CD4-positive, alpha-beta T cell treated with Interleukin-10 for 1 hour (primary cell): ENCODE data around the gene UGP2.
"Not testable (repeated sequence)": the region's sequence is repeated elsewhere in the genome, so short reads cannot be mapped to it uniquely, and the experiment has no call there.

Source experiments
- DNase-seq: peaks from one replicate; pipeline ENCODE4 v3.0.0-alpha.2; 2020

UGP2 gene

DNA sequence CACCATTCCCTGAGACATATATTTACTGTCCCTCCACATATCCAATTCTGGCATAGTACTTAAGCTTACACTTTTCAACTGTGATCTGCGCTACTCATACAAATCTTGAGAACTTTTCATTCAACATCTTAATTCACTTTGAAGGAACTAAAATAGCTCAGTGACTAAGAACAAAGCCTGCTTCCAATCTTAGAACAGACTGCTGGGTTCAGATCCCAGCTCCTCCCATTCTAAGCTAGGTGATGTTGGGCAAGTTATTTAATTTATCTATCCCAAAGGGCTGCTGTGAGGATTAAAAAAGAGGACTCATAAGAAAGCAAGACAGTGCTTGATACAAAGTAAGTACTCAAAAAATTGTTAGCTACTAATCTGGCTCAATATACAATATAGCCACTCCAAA lies 57.9 kb downstream of the UGP2 start:
- DNase-seq, result no peak

- DNase-seq, result no peak
Measured at GRCh38 chr2:63902149-63902548, 60.5 kb downstream of the UGP2 start.

DNA sequence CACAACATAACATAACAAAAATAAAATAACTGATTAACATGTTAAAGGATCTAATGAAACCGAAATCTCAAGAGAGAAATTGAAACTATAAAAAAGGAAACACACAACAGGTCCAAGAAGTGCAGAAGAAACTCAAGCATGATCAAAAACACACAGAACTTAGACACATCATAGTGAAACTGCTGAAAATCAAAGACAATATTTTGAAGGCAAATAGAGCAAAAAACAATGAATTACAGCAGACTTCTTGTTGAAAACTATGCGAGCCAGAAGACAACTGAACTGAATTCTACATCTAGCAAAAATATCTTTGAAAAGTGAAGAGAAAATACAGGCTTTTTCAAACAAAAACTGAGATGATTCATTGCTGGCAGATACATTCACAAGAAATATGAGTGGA lies 61.3 kb downstream of the UGP2 start:
- no peak for DNase-seq

DNA sequence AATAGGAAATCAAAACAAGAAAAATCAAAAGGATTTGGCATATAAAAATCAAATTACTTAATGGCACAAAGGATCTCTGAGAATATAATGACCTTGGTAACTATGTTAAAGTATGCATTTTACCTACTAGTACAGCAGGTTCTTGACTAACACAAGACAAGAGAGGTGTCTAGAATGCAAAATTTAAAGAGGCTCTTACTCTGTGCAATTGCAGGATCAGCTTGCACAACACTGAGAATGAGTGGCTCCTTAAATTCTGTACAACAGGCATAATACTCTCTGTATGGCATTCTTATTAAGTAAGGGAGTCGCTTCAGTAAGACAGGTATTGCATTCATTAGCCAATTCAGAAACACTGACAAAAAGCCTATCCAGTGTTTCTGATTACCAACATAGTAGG lies 72.6 kb downstream of the UGP2 start:
- DNase-seq, result no peak

DNA sequence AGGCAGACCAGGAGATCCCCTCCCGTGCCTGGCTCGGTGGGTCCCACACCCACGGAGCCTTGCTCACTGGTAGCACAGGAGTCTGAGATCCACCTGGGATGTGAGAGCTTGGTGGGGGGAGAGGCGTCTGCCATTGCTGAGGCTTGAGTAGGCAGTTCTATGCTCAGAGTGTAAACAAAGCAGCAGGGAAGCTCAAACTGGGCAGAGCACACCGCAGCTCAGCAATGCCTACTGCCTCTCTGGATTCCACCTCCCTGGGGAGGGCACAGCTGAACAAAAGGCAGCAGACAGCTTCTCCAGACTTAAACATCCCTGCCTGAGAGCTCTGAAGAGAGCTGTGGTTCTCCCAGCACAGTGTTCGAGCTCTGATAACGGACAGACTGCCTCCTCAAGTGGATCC lies 85.1 kb downstream of the UGP2 start:
- DNase-seq, result no peak

- not testable (repeated sequence) for DNase-seq
Measured at GRCh38 chr2:63932104-63932503, 90.4 kb downstream of the UGP2 start.
